Activated CD8-positive, alpha-beta memory T cell treated with anti-CD3 and anti-CD28 coated beads, Interleukin-2, amount 50 U/mL, for 48 hours (primary cell): ENCODE results near the gene SPPL3.
A peak's percentile ranks its signal among the peaks of the same experiment; 100 is the strongest.
"Not testable (repeated sequence)": the region's sequence is repeated elsewhere in the genome, so short reads cannot be mapped to it uniquely, and the experiment has no call there.

Experiments
- DNase-seq: peaks from one replicate; pipeline ENCODE4 v3.0.0-alpha.2; 2020

Gene SPPL3

DNA sequence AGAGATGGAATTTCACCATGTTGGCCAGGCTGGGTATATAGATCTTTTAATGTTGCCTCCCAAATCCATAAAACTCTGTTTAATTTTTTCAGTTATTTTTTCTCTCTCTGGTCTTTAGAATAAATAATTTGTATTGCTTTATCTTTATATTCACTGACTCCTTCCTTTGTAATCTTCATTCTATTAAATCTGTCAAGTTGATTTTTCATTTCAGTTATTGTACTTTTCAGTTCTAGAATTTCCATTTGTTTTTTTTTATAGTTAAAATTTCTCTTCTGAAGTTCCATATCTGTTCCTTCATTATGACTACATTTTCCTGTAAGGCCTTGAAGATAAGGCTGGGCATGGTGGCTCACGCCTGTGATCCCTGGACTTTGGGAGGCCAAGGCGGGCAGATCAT lies 13.6 kb upstream of the SPPL3 start:
- no peak for DNase-seq

DNA sequence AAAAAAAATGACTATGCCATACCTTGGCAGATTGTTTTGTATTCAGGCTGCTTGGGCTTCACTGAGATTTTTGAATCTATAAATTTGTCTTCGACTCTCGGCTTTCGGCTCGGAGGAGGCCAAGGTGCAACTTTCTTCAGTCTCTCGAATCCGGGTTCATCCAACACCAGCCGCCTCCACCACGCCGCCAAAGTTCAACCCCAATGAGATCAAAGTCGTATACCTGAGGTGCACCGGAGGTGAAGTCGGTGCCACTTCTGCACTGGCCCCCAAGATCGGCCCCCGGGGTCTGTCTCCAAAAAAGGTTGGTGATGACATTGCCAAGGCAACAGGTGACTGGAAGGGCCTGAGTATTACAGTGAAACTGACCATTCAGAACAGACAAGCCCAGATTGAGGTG lies 12.4 kb upstream of the SPPL3 start:
- DNase-seq = no peak

DNA sequence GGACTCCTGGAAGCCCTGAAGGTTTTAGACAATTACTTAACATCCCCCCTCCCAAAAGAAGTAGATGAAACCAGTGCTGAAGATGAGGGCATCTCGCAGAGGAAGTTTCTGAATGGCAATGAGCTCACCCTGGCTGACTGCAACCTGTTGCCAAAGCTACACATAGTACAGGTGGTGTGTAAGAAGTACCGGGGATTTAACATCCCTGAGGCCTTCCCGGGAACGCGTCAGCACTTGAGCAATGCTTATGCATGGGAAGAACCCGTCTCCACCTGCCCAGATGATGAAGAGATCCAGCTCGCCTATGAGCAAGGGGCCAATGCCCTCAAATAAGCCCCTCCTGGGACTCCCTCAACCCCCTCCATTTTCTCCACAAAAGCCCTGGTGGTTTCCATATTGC lies 10.6 kb upstream of the SPPL3 start:
- DNase-seq = peak; percentile 34

DNA sequence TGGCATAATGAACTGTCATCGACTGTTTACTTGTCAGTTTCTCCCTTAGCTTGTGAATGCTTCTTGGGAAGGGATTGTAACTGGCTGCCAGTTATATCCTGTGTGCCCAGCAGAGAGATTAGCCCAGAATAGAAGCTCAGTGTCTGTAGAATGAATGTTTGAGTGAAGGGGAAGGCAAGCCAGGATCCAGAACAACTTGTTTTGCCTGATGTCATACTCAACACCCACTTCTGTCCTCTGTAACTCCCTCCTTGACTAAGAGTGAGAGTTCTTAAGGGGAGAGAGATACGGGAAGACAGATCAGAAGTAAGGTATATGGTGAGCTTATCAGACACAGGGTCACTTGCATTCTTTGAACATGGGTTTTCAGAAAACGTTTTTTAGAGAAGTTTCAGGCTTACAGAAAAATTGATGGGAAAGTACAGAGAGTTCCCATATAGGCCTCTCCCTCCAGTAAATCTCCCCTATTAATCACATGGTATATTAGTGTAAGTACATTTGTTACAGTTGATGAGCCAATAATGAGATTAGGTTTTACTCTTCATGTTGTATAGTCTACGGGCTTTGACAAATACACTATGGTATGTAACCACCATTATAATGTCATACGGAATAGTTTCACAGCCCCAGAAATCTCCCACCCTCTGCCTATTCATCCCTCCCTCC lies 5.6 kb upstream of the SPPL3 start:
- no peak for DNase-seq

DNA sequence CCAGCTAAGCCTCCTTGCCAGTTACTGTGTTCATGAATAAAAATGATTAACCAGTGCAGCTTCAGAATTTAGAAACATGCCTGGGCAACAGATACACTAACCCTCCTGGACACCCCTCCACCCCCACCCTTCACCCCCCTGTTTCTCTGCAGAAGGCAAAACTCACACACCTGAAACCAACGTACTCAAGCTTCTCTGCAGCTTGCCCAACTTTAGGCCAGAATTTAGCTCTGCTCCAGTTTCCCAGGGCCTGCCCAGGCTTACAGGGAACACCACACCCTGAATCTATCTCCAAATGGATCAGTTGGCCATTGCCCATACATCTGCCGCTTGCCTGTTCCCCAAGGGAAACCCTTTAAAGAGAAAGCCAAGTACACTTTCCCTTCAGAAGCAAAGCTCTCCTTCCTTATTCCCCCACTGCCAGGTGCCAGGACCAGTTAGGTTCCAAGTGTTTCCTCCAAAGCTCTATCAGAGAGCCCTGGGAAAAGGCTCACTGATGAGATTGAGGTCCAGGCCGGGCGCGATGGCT lies 1.8 kb upstream of the SPPL3 start:
- no peak for DNase-seq

DNA sequence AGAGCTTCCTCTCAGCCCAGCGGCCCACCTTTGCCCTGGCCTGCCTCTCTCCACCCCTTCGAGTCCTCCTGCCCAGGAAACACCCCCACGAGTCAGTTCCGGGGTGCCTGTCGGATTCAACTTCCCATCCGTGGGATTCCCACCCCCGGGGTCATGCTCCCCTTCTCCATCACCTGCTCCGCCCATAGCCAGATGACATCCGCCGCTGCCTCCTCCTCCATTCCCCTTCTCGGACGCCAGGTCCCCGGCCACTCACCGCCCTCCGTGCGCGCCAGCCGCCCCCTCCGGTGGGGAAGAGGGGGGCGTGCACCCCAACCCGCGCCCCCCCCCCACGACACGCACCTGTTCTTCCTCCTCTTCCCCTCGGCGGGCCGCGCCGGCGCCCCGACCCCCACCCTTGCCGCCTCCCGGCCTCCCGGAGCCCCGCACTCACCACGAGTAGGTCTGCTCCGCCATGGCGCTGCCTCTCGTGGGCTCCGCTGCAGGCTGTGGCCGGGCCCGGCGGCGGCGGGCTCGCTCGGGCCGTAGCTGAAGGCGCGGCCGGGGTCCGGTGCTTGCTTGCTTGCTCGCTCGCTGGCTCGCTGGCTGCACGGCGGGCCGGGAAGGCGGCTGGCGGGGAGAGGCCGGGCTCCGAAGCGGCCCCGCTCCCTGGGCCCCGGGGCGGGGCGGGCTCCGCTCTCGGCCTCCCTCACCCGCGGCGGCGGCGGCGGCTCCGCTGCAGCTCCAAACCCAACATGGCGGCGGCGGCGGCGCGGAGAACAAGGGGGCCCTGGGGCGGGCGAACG lies 554 bp downstream of the SPPL3 start:
- DNase-seq = peak; percentile 82

DNA sequence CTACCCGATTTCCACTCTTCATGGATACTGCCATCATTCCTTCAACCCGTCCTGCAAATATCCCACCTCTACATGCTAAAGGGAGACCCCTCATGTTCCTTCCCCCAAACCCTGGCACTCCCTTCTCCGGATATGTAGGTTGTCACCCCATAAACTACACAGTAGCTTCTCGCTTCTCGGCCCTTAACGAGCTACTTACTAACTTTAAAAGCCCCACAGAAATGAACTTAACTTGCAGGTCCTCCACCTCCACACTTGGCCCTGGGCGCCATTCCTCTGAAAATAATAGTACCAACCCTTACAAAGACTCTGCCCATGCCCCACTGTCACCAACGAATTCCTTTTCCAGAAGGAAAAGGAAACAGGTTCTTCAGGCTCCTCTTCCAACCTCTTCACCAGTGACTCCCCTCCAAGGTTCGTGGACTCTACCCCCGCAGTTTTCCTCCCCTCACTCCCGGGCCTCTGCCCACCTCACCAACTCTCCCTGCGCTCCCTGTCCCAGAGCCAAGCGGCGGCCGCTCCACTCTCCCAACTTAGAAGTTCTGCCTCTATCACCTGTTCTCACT lies 1.2 kb downstream of the SPPL3 start:
- no peak for DNase-seq

DNA sequence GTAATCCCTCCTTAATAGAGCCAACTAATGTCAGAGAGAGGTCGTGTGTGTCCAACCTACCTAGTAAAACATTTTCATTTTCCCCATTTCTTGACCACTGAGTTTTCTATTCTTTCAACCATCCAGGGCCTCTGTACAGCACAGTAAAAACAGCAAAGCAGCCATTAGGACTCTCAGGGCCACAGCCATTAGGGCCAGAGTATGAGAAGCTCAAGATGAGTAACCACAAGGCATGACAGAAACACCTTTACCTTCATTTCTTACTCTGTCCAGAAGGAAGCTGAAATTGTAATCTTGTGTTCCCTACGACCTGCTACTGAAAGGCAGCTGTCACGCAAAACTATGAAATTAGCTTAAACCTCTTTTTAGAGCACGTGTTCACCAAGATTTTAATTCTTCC lies 2.3 kb downstream of the SPPL3 start:
- DNase-seq = no peak

DNA sequence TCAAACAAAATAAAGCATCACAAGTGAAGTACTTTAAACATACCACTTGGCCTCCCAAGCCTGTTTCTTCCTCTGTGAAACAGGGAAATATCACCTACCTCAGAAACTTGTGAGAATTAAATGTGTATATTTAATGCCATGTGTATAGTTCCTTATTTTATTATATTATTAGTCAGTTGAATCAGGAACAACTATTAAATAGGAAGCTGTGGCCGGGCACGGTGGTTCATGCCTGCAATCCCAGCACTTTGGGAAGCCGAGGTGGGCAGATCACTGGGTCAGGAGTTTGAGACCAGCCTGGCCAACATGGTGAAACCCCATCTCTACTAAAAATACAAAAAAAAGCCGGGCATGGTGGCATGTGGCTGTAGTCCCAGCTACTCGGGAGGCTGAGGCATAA lies 3.1 kb downstream of the SPPL3 start:
- not testable (repeated sequence) for DNase-seq

DNA sequence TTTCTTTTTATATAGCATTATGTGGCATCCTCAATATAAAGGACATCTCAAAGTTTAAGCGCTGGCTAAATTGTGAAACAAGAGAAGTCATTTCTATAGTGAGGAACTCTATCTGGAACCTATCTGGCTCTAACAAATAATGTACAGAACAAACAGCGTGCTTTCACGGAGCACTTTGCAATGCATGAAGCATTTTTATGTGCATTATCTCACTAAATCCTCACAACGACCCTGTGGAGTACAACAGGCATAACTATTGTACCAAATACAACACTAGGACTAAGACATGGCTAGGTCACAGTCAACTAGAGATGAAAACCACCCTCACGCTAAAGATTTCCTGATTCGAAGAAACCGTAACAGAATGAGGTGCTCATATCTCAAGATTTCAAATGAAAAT lies 8.6 kb downstream of the SPPL3 start:
- DNase-seq = no peak

DNA sequence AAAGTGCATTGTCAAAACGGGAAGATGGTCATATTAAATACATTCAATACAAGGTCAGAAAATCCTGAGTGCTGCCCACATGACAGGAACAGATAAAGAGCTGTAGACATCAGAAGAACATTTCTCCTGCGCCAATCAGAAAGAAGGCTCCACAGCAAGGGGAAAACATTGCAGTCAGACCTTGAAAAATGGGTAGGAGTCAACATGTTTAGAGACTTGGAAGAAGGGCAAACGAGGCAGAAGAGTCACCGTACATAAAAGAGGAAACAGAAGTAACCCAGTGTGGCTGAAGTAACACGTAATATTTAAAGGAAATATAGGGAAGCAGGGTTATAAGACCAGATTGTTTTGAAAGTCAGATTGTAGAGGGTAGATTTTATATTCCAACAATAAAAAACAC lies 11.9 kb downstream of the SPPL3 start:
- no peak for DNase-seq

DNA sequence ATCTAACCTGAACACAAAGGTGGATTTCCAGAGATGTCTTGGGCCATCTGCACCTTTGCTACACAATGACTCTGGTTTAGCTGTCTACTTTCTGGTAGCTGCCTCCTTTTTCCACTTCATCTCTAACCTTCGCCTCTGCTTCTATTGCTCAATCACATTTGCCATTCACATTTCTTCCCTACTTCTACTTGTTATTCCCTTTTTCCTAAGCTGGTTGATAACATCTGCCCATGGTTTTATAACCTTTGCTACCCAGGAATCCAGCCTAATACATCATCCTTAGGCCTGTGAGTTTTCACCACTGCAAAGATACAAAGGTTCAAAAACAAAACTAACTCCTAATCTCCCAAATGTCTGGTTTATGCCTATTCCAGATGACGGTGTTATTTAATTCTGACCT lies 13.2 kb downstream of the SPPL3 start:
- DNase-seq = no peak

DNA sequence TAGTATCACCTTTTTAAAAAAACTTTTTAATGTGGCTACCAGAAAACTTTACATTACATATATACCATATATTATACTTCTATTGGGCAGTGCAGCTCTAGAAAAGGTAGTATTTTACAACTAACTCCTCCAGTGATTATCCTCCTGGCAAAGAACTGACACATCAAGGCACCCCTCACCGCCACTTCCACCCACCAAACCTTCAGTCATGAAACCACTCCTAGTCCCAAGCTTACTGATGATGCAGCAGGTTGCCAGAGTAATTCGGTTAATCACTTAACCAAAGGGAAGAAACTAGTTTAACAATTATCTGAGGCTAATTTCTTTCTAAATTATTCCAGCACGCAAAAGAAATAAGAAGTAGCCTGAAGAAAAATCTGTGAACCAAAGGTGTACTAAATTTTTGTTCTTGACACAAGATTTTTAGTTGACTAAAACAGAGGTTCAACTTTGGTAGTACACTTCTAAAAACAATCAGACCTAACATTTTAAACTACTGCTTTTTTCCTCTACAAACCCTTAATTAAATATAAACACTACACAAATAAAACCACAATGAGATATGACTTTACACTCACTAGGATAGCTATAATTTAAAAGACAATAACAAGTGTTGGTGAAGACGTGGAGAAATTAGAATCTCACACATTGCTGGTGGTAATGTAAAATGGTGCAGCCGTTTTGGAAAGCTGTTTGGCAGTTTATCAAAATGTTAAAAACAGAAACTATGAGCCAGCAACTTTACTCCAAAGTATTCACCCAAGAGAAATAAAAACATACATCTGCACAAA lies 16.7 kb downstream of the SPPL3 start:
- no peak for DNase-seq

DNA sequence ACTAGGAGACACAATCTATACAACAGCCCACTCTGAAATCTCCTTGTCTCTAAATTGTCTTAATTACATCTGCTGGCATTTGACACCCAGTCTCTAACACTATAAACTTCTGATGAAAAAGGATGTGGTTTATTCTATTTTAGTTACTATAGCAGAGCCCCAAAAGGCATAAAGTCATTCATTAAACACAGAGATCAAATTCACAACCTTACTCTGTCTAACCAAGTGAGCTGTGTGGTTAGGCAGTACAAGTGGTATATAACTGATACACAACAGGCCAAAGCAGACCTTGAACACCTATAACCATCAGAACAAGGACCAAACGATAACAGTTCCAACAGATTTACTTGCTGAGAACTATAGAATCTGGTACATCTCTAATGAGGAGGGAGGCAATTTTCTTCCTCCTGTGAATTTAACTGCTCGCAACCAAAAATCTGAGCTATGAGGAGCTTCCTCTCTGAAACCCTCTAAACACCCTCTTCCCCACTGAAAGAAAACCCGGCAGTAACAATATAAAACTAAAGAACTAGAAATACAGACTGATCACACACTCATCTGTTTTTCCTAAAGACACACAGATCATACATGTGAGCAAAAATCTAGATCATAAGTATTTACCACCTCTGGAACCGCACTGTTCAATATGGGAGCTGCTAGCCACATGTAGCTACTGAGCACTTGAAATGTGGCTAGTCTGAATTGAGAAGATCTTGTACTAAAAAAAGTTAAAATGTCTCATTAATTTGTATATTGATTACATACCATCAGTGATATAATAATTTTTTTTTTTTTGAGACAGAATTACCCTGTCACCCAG lies 17.7 kb downstream of the SPPL3 start:
- no peak for DNase-seq

DNA sequence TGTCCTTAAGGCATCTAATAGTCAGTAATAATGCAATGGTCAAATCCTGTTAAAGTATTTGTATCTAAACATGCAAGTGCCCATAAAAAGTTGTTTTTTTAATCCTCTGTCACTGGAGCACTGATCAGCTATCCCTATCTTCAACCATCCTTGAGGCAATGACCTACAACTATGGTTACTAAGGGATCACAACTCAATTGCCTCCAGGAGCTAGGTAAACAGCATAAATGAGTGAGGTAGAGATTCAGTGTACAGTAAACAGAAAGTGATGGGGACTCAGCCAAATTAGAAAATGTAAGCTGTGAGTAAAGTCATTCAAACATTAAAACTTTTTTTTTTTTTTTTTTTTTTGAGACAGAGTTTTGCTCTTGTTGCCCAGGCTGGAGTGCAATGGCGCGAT lies 18.6 kb downstream of the SPPL3 start:
- no peak for DNase-seq

DNA sequence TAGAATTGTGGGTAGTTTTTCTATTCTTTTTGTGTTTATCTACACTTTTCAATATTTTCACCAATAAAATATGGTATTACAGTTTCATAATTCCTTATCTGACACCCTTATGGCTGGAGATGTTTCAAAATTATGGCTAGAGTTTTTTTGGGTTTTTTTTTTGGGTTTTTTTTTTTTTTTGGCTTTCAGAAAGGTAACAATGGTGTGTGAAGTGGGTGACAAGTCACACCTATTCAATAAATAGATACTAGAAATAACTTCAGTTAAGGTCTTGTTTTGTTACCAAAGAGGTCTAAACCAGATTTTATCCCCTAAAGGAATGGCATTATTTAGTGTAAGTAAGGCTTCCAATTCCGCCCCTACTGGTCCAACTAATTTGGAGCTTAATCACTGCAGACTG lies 19.5 kb downstream of the SPPL3 start:
- DNase-seq = no peak

DNA sequence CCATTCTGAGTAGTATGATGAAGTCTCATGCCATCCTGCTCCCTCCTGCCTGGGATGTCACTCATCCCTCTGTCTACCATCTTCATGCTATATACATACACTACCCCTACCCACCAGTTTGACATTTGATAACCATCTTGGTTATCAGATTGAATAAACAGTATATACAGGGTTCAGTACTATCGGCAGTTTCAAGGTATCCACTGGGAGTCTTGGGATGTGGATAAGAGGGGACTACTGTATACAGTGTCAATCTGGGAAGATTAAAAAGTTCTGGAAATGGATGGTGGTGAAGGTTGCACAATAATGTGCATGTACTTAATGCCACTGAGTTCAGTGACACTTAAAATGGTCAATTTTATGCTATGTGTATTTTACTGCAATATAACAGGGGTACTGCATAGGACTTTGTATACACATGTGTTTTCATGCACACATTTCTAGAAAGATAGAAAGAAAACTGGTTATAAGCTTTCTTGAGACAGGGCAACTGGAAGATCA lies 22.1 kb downstream of the SPPL3 start:
- DNase-seq = no peak

DNA sequence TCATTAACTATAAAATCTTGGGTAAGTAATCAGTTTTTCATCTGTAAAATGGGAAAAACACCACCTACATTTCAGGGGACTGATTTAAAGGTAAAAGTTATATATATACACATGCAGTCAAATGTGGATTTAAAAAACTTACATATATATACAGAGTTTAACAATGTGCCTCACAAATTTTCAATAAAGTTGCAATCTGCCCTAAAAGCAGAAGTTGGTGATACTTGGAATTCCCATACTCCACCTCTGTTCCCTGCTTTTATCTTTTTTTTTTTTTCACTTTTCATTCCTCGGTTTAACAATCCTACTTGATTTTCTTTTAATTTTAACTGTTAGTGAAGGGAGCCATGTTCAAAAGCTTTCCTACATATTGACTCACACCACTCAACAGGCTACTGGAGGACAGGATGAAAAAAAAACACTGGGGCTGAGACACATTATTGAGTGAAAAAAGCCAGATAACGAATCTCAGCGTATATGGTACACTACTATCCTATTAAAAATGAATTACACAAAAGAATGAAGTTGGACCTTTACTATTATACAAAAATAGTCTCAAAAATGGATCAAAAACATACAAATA lies 24.3 kb downstream of the SPPL3 start:
- DNase-seq = no peak

DNA sequence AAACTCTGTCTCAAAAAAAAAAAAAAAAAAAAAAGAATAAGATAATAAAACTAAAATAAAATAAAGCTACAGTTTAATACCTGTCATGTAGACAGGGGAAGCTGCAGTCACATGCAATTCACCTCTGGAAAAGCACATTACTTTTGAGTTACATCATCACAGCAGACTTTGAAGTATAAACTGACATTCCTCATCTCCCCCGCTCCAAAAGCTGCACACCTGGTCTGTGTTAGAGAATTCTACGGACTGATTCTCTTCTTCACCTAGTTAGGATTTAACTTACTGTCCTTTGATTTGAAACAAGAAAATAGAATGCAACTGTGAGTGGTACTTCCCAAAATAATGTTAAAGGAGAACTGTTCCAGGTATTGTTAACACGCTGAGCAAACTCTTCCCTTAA lies 25.1 kb downstream of the SPPL3 start:
- DNase-seq = no peak

DNA sequence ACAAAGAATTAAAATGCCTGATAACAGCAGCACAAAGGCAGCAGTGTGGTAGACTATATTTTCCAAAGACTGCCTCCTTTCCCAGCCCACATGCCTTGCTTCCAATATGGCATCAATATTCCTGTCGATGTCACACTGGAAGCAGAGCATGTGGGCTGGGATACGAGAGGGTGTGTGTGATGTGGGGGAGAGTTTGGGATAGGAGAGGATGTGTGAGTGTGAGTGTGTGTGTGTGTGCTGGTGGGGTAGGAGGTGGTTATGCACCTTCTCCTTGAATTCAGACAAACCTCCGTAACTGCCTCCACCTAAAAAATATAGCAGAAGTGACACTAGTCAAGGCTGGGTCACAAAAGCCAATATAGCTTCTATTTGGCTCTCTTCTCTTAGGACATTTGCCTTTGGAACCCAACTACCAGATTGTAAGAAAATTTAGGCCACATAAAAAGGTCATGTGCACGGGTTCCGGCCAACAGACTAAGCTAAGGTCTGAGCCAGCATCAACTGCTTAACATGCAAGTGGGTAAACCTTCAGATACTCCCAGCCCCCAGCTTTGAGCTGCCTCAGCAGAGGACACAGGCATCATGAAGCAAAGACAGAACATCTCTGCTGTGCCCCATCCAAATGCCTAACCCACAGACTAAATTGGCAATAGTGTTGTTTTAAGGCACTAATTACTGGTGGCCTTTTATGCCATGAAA lies 29.5 kb downstream of the SPPL3 start:
- DNase-seq = no peak

DNA sequence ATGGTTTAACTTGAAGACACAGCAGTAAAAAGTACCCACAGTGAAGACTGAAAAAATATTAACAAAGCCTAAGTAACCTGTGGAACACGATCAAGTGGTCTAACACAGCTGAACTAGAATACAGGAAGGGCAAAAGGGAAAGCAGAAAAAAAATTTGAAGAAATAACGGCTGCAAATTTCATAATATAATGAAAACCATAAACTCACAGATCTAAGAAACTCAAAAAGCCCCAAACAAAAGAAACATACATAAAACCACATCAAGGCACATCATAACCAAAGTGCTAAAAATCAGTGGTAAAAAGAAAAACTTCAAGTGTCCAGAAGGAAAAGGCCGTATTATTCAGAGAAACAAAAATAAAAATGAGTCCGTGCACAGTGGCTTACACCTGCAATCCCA lies 30.9 kb downstream of the SPPL3 start:
- no peak for DNase-seq
